DMS79 treated with DMSO at 0.1 percent for 48 hours (cell line): Measurements from ENCODE around the gene RALB.
"Not testable (repeated sequence)": the region's sequence is repeated elsewhere in the genome, so short reads cannot be mapped to it uniquely, and the experiment has no call there.

Experiments used
- DNase-seq: peaks from one replicate; lab custom pipeline; 2025; lab: John Stamatoyannopoulos, UW

Gene RALB

DNA sequence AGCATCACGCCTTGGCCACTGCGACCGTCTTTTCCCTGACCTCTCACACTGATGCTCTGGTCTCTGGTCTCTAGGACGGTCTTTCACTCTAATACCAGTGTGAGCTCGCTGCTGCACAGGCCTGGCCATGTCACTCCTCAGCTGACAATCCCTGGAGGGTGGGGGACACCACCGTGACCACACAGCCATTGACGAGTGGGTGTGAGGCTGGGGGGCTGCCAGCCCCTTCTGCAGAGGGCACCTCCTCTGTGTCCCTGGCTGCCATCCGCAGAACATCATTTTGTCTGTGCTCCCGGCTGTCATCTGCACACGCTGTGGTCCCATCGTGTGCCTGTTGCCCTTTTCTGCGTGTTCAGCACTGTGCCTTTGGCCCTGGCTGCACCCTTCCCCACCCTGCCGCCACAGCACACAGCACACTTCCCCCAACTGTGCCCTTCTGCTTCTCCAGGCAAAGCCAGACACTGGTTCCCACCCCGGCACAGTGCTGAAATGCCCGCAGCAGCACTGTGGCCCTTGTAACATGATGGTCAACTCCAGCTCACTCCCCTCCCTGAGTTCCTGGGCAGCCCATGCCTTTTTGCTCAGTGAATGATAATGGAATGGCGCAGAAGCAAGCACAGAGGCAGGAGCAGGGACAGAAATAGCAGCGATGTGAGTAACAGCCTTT, 62.8 kb downstream of the RALB start:
- DNase-seq, result no peak

DNA sequence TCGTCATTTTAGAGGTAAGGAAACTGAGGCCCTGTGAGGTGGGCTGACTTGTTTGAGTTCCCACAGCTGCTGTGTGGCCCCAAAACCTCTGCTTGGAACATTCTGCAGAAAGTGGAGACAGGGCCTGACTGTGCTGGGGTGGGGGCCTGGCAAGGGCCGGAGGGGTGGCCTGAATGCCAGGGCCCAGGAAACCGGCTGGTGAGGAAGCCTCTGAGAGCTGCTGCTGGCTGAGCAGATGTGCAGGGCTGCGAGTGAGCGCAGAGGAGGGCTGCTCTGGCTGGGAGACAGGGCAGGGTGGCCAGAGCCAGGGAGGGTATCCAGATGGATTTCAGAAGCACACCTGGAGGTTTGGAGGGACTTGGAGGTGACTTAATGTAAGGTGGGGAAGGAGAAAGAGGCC, 63.4 kb downstream of the RALB start:
- DNase-seq, result no peak

DNA sequence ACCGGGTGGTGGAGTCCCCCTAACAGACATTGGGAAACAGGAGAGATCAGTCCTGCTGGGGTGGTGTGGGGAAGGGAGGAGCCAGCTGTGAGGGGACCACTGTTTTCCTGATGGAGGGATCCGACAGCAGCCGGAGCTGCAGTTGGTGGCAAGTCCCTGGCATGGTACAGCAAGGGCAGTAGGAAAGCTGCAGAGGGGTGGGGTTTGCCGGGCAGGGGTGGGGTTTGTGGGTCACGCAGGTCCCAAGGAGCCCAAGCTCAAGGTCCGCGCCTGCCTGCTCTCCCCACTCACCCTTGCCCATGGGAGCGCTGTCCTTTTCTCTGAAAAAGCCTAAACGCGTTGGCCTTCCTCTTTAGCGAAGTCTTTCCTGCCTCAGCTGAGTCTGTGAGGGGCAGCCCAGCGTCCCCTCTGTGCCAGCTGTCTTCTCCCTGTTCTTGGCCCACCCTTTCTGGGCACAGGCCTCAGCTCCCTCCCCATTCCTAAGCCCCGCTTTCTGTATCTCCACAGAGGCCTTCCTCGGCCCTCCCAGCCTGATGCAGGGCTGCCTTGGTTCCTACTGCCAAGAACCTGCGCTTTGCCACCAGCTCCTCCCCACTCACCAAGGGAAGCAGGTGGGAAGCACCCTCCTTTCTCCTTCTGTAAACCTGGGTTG, 64.0 kb downstream of the RALB start:
- no peak for DNase-seq

DNA sequence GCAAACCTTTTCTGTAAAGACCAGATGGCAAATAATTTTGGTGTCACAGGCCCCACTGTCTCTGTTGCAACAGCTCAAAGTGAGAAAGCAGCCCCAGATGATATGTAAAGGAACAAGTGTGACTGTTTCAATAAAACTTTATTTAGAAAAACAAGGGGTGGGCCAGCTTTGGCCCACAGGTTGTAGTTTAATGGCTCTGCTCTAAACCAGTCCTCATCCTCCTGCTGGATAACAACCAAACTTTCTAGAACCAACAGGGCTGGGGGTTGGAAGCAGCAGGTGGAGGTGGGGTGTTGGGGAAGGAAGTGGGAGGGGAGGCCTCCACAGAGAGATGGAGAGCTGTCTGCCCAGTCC, 64.5 kb downstream of the RALB start:
- no peak for DNase-seq

DNA sequence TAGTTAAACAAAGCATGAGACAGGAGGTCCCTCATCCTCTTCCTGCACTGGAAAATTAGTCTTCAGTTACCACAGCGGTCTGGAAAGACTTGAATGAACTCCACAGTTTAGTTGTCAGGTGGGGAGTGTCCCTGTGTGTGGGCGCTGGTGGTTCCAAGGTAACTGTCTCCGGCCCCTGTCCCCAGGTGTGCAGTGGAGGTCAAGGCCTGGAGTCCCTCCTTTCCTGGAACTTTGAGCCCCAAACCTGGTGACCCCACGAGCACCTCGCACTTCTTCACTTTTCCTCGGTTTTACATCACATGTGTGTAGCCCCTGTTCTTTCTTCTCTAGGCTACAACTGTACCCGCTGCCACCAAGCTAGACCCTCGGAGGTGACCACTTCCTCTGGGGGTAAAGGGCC, 65.3 kb downstream of the RALB start:
- DNase-seq, result no peak

DNA sequence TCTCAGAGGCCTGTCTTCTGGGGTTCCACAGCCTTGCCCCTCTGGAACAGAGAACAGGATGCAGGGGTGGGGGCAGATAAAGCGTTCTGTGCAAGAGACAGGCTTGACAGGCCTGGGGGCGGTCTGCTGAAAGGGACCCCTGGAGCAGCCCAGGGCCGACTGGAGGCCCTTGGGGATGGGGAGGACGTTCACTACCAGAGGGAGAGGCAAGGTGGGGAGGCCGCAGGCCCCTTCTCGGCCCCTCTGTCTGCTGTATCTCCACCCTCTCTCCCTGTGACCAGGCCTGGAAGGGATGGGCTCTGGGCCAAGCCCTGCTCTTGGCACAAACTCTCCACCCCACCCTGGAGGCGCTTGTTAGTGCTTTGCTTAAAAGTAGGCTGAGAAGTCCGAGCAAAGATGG, 66.0 kb downstream of the RALB start:
- peak; percentile 25 for DNase-seq

DNA sequence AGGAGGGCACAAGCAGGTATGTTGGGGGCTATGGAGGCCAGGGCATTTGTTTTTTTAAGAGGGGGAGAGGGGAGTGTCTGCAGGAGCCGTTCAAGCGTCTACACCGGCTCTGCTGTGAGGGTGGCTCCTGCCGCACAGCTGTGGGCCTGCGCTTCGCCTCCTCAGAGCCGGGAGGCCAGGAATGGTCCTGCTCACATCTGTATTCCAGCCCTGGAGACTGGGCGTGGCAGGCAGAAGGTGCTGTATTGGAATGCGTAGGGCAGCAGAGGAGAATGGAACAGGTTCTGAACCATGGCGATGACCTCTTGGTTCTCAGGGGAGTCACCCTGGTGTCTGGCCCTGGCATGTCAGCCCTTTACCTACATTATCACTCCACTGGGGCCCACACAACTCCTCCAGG, 66.5 kb downstream of the RALB start:
- no peak for DNase-seq

DNA sequence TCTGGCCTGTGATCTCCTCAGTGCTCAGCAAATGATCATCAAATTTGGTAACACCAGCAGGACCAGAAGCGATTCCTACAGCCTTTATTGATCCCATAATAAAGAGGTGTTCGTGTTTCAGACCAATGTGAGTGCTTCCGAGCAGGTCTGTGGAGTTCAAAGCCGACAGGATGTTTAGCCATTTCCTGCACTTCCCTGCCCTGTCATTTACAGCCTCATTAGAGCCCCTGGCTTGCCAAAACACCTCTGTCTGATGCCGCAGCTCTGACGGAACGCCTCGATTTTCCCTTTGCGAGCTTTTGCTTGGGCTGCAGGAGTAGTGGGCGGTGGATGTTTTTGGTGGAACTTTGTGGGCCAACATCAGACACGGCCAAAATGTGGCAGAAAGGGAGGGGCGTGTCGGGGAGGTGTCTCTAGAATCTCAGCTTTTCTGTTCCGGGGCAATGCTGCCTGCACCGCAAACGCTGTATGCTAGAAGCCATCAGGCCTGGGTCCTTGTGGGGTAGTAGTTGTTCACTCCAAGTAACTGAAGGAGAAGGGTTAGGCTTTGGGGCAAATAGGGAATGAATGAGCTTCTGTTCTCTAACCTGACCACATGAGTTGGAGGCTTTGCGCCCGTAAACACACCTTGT, 67.2 kb downstream of the RALB start:
- DNase-seq, result no peak

DNA sequence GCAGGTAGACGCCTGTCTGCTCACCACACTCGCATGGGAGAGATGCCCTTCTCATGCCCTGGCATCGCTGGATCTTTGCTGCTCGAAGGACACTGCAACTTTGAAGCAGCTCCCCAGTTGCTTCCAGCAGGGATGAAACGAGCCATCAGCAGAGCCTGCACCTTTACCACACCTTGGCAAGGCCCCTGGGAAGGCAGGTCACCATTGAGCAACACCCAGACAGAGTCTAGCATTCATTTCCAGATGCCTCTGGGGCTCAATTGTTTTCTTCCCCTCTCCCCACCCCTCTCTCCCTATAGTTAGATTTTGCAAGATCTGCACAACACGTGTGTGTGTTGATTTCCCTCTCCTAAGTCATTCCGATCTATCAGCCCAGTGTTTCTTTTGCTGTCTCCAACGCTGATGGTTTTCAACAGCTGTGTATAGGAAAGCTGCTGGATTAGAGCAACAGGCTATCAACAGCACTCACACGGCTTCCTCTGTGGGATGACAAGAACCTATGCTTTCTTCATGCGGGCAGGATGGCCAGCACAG, 67.7 kb downstream of the RALB start:
- no peak for DNase-seq

DNA sequence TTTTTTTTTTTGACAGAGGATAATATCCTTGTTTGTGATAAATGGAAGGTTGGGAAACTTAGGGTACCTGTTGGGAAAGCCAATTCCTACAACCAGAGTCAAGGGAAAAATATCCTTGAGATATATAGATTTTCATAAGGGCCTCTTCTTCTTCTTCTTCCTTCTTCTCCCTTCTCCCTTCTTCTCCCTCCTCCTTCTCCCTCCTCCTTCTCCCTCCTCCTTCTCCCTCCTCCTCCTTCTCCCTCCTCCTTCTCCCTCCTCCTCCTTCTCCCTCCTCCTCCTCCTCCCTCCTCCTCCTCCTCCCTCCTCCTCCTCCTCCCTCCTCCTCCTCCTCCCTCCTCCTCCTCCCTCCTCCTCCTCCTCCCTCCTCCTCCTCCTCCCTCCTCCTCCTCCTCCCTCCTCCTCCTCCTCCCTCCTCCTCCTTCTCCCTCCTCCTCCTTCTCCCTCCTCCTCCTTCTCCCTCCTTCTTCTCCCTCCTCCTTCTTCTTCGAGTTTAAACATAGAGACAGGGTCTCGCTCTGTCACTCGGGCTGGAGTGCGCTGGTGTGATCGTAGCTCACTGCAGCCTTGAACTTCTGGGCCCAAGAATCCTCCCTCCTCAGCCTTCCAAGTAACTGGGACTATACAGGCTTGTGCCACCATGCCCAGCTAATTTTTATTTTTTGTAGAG, 68.4 kb downstream of the RALB start:
- DNase-seq, result not testable (repeated sequence)

DNA sequence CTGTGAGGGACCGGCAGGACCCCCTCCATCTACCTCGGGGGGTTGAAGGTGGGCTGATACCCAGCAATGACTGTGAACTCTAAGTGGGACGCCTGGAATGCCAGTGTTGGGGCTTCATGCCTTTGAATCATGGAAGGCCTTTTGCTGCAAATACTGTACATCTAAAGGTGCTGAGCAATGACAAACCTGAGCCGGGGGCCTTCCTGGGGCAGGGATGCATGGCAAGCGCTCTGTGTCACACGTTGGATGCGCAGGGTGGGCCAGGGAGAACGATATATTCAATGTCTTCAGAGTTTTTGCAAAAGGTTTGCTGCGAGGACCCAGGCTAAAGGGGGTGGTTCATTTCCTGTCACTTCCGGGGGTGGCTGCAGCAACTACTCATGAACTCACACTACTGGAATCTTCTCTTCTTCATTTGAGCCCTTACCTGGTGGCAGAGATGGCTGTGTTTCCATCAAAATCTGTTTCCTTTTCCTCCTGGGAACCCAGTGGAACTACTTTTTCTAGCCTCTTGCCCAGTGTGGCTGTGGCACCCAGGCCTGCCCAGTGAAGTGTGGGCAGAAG, 69.2 kb downstream of the RALB start:
- DNase-seq, result no peak

DNA sequence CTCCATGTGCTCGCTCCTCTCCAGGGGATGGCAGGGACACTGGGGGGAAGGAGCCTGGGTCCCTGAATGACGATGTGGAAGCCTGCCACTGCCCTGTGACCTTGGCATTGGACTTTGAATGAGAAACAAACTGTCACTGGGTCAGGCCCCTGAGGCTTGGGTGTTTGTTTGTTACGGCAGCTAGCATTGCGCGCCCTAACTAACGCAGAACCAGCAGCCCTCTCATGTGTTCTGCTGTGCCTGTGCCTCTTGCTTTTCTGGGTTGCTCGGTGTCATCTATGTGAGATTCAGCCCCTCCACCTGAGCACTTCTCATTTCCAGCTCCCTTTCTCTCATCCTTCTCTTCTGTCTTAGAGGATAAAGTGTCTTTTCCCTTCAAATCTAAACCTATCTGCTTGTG, 69.7 kb downstream of the RALB start:
- no peak for DNase-seq

DNA sequence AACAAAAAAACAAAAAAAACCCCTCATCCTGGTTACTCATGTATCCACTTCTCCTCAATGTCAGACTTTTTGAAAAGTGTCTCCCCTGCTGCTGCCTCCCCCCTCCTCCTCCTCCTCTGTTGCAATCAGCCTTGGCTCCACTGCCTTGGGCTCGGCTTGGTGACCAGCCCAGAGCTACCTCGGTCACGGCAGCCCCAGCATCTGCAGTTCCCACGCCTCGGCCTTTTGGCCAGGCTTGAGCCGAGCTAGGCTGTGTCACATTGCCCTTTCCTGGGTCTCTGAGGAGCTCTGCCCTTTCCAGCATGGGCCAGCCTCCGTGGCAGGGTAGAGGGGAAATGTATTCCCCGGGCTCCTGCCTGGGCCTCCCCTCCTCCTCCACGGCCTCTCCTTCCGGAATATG, 70.6 kb downstream of the RALB start:
- no peak for DNase-seq

DNA sequence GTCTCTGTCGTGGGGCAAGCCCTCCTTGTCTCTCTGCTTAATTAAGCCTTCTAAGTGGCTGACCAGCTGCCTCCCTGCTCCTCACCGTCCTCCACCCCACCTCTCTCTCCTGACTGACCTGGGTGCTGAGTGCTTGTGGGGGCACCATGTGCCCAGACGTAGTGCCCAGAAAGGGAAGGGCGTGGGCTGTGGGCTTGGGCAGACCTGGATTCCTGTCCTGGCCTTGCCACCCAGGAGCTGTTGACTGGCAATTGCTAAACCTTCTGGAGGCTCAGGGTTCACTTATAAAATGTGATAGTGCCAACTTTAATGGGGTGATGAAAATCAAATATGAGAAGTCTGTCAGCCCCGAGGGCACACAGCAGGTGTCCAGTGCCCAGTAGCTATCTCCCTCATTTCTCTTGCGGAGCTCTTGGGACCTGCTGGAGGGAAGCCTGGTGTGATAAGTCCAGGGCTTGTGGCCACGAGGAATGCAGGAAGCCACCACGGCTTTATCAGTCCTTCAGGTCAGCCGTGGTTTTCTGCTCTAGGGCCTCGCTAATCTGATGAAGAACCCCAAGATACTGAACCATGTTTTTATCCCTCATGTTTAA, 71.3 kb downstream of the RALB start:
- no peak for DNase-seq

DNA sequence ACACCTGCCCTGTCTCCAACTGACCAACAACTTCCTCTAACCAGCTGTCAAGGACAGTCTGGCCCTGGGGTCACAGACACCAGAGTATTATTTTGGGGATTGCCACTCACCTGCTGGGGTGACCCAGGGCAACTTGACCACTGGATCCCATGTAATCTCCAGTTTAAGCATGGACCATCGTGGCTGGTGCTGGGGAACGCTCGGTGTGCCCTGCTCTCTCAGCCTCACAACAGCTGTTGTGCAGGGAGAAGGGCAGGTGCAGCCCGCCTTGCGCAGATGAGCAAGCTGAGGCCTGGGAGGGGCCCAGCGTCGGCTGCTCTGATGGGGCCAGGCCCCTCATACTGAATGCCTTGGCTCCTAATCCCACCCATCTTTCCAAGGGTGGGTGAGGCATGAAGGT, 72.3 kb downstream of the RALB start:
- no peak for DNase-seq

DNA sequence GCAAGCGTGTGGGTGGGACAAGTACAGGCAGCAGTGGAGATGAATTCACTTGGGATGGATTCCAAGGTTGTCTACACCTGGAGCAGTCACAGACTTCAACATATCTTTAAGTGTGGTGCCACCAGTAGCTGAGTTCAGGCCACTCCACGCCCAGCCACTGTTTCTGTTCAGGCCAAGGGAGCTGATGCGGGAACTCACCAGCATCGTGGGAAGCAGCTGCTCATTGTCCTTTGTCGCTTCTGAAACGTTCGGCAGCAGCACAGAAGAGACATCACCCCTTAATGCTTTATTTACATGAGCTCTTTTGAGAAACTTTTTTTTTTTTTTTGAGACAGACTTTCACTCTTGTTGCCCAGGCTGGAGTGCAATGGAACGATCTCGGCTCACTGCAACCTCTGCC, 73.4 kb downstream of the RALB start:
- no peak for DNase-seq

DNA sequence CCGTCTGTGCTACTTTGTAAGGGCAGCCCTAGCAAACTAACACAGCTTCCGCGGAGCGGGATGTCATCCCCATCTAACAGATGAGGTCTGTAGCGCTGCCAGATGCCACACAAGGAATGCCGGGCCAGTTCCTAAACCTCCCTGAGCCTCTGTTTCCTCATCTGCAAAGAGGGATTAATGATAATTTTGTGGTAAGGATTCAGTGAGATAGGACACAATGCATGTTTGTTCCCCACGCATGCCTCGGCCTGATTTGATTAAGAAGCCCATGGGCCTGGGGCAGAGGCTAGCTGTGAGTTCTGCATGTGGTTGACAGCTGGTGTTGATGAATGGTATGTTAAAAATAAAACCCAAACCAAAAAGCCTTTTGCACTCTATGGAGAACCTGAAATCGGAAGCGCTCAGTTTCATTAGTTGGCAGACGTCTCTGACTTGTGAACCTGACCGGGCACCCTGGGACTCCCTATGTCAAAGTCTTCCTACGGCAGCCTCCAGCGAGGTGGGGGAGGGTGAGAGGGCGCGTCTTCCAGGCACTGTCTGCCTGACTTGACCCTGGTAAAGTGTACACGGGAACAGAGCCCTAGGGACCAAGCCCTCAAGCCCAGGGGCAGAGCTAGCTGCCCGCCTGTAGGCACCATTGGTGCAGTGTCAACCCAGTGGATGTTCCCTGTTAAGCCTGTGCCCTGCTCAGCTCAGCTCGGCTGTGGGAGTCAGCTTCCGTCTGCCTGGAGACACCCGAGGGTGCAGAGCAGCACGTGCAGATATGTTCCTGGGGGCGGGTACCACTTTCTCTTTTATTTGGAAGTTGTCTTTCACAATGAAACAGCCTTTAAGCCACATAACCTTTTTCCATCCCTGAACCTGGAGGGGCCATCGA, 78.5 kb downstream of the RALB start:
- DNase-seq, result no peak

DNA sequence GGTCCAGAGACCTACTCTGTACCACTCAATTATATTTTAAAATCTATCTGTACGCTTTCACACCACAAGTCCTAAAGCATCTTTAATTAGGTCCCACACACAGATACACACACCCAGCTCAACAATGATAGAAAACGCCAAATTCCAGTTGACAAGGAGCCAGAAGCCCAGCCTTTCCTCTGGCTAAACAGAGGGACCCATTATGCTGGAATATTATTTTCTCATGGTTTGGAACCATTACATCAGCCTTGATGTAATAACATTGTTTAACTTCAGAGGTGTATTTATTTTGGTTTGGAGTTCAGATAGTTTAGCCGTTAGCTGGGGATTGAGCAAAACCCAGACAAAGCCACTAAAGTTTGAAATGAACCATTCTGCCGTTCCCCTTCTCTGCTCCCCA, 79.3 kb downstream of the RALB start:
- DNase-seq, result no peak

DNA sequence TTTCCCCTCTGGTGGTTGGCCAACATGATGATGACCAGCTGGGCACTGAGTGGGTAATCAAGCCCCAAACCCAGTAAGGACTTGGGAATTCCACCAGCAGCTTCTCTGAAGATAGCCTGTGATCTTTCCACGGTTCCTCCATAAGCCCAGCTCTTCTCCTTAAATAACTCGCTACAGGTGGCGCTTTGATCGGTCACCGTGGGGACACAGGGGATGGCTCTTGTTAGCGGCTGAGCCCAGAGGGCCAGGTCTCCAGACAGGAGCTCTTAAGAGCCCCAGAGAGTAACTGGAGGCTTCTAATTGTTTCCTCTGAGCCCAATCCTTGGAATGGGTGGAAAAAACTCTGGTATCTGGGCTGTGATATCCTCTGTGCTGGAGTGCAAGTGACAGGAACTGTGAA, 79.7 kb downstream of the RALB start:
- DNase-seq, result no peak

DNA sequence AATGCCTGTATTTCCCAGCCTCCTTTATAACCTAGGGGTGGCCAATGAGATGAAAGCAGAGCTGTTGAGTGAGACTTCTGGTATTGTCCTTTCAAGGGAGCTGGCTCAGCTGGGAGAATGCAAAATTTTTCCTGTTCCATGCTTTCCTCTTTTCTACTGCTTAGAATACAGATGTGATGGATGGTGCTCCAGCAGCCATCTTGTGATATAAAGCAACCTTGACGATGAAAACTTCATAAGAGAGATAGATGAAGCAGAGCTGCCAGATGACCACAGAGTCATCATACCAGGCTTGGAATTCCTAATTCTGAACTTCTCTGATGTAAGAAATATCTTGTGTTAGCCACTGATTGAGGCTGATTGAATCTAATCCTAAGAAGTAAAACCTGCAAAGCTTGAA, 81.4 kb downstream of the RALB start:
- DNase-seq, result no peak

DNA sequence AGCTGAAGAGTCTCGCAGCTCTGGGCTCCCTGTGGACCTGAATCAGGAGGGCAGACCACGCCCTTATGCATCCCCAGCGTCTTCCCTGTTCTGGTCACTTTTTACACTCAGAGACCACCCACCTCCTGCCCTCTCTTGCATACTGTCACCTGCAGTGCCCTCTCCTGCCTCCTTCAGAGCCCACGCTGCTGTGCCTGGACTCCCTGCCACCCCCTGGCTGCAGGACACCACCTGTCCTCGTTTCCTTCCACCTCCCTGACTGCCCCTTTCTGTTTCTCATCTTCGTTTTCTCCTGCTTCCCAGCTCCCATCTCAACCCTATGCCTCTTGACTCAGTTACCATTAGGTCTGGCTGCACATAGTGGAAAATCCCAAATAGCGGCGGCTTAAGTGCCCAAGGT, 84.1 kb downstream of the RALB start:
- DNase-seq, result no peak
